Measurements from ENCODE around the gene NFKBIE.

DNA sequence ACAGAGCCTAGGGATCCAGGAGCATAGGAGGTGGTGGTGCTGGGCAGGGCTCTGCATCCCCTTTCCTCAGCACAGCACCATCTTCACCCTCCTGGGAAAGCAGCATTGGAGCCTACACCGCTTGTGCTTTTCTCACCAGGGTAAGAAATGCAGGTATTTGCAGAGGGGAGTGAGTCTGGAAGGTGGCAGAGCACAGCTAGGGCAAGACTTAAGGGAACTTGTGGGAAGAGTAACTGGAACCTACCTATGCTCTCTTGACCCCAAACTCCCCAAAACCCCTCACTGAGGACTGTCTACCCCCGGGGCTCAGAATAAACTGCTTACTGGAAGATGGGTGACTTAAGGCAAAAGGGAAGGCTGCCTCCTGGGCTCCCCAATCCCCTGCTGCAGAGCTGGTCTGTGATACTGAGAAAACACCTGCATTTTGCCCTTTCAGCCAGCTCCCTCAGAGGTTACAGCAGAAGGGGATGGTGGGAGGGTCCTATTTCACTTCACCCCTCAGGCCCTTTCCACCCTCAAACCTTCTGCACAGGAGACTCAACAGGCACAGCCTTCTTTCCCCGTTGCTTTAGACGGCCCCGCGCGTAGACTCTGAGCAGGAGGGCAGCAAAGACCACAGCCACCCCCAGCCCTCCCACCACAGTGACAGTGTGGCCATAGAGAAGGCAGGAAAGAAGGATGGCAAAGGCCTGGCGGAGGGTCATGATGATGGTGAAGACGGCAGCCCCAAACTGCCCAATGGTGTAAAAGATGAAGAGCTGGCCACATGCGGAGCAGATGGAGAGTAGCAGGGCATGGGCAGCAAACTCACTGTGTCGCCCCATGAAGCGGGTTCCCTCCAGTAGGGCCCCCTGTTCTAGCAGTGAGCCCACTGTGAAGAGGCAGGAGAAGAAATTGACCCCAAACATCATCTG is 10.9 kb downstream of the NFKBIE start:
- TF ChIP-seq POLR2AphosphoS5 (IDR thresholded peaks at IDR 0.05) (peak; percentile 38), EZH2 (IDR thresholded peaks at IDR 0.05; ENCODE audit: borderline replicate concordance, insufficient read depth, low read length, poor library complexity, severe bottlenecking) (no peak), EP300 (conservative IDR thresholded peaks at IDR 0.05; ENCODE audit: poor library complexity, severe bottlenecking) (no peak), RAD21 (conservative IDR thresholded peaks at IDR 0.05) (no peak), SMC3 (conservative IDR thresholded peaks at IDR 0.05; ENCODE audit: poor library complexity) (no peak), MXI1 (conservative IDR thresholded peaks at IDR 0.05; ENCODE audit: poor library complexity, severe bottlenecking) (no peak)
- TF ChIP-seq, protein P1, sequence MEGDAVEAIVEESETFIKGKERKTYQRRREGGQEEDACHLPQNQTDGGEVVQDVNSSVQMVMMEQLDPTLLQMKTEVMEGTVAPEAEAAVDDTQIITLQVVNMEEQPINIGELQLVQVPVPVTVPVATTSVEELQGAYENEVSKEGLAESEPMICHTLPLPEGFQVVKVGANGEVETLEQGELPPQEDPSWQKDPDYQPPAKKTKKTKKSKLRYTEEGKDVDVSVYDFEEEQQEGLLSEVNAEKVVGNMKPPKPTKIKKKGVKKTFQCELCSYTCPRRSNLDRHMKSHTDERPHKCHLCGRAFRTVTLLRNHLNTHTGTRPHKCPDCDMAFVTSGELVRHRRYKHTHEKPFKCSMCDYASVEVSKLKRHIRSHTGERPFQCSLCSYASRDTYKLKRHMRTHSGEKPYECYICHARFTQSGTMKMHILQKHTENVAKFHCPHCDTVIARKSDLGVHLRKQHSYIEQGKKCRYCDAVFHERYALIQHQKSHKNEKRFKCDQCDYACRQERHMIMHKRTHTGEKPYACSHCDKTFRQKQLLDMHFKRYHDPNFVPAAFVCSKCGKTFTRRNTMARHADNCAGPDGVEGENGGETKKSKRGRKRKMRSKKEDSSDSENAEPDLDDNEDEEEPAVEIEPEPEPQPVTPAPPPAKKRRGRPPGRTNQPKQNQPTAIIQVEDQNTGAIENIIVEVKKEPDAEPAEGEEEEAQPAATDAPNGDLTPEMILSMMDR (IDR thresholded peaks at IDR 0.05; ENCODE audit: poor library complexity, severe bottlenecking), result no peak
- TF ChIP-seq, protein P2, sequence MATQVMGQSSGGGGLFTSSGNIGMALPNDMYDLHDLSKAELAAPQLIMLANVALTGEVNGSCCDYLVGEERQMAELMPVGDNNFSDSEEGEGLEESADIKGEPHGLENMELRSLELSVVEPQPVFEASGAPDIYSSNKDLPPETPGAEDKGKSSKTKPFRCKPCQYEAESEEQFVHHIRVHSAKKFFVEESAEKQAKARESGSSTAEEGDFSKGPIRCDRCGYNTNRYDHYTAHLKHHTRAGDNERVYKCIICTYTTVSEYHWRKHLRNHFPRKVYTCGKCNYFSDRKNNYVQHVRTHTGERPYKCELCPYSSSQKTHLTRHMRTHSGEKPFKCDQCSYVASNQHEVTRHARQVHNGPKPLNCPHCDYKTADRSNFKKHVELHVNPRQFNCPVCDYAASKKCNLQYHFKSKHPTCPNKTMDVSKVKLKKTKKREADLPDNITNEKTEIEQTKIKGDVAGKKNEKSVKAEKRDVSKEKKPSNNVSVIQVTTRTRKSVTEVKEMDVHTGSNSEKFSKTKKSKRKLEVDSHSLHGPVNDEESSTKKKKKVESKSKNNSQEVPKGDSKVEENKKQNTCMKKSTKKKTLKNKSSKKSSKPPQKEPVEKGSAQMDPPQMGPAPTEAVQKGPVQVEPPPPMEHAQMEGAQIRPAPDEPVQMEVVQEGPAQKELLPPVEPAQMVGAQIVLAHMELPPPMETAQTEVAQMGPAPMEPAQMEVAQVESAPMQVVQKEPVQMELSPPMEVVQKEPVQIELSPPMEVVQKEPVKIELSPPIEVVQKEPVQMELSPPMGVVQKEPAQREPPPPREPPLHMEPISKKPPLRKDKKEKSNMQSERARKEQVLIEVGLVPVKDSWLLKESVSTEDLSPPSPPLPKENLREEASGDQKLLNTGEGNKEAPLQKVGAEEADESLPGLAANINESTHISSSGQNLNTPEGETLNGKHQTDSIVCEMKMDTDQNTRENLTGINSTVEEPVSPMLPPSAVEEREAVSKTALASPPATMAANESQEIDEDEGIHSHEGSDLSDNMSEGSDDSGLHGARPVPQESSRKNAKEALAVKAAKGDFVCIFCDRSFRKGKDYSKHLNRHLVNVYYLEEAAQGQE (IDR thresholded peaks at IDR 0.05; ENCODE audit: borderline replicate concordance), result no peak
